Kidney capillary endothelial cell (primary cell): ENCODE results near the gene DRAP1.
A peak's percentile ranks its signal among the peaks of the same experiment; 100 is the strongest.

Source experiments
- DNase-seq: peaks from one replicate; pipeline ENCODE4 v3.0.0-alpha.2; 2018; ENCODE audit warnings: low spot score

DRAP1 gene

GRCh38 chr11:65961267-65962140 is 42.3 kb downstream of the DRAP1 start, which contains the start of gene SART1:
SART1 (plus strand) TSS chr11:65961734; CDS start chr11:65961781, 47 bp downstream.
- DNase-seq: peak; percentile 97

GRCh38 chr11:65962141-65962564 is 42.9 kb downstream of the DRAP1 start:
- no peak for DNase-seq

GRCh38 chr11:65964906-65965305 is 45.7 kb downstream of the DRAP1 start:
- DNase-seq: no peak

- DNase-seq: no peak
Measured at GRCh38 chr11:65965986-65966762, 46.9 kb downstream of the DRAP1 start.

GRCh38 chr11:65967329-65967934 is 48.2 kb downstream of the DRAP1 start:
- no peak for DNase-seq

- no peak for DNase-seq
Measured at GRCh38 chr11:65968600-65969482, 49.6 kb downstream of the DRAP1 start.
